Amygdala (tissue), 56 donors: ENCODE measurements around the gene CTAGE1.
"Not testable (repeated sequence)": the region's sequence is repeated elsewhere in the genome, so short reads cannot be mapped to it uniquely, and the experiment has no call there.

Source experiments
- DNase-seq, 56 donors: peaks; one replicate each; lab custom pipeline; 2025; lab: John Stamatoyannopoulos, UW

The CTAGE1 gene

DNA sequence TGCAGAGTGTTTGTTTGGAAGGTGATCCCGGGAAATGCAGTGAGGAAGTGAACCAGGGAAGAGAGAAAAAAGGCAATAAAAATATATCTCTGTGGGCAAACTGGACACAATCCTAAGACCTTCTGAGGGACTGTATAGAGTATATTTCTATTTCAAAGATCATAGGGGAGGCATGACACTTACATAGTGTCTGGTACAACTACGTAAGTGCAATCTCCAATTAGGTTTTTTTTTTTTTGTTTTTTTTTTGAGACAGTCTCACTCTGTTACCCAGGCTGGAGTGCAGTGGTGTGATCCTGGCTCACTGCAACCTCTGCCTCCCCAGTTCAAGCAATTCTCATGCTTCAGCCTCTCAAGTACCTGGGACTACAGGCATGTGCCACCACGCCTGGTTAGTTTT is 24.6 kb downstream of the CTAGE1 start:
- DNase-seq: not testable (repeated sequence)

GRCh38 chr18:22391407-22392345 is 26.0 kb downstream of the CTAGE1 start:
- DNase-seq: no peak

GRCh38 chr18:22387787-22388186 is 29.9 kb downstream of the CTAGE1 start:
- DNase-seq: no peak

DNA sequence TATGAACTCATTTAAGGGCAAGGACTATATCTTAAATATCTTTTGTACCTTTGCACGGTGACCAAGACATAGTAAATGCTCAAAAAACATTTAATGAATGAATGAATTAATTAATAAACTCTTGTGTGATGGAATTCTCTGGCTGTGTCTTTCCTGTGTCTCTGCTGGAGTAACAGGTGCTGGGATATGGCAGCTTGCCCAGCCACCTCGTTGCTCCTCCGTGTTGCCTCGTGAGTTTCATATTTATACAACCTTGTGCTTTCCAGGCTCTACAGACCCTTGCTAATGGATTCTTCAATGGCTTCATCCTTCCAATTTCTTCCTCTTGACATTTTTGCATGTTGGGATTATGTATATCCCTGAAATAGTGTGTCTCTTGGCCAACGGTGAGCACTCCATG is 30.4 kb downstream of the CTAGE1 start:
- DNase-seq: no peak

DNA sequence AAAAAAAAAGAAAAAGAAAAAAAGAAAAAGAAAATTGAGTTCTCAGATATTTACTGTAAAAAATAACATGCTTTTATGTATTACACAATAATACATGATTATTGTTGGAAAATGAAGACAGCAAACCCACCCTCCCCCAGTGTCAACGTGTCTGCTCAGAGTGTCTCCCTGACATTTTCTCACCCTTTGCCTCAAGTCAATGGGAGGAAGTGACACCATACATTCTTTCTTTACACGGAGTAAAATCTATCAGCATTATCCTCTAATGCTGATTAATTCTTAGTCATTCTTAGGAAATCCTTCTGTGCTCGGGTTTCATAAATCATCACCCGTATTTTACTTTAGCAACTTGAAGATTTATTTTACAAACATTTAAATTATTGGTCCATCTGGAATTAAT is 32.0 kb downstream of the CTAGE1 start:
- no peak for DNase-seq

- DNase-seq: no peak
These were observed 38.9 kb downstream of the CTAGE1 start for GRCh38 chr18:22378672-22379282.

GRCh38 chr18:22377769-22378168 is 39.9 kb downstream of the CTAGE1 start:
- DNase-seq: no peak

- no peak for DNase-seq
These were observed 47.3 kb downstream of the CTAGE1 start for GRCh38 chr18:22370414-22370813.

DNA sequence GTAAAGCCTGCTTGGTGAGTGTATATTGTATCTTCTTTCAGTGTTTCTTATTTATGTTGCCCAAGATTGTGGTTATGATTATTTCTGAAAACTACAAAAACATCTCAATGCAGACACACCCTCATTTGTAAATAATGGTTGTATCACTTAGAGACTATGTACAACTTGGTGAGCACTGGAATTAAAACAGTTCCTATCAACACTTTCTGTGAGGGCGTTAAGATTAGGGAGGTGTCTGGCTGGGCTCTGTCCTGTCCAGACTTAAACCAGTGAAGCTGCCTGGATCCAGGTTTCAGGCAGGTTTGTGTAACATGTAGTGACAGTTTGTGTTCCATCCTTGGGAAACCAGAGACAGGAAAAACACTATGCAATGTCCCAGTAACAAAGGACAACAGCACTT is 49.7 kb downstream of the CTAGE1 start:
- DNase-seq: no peak

DNA sequence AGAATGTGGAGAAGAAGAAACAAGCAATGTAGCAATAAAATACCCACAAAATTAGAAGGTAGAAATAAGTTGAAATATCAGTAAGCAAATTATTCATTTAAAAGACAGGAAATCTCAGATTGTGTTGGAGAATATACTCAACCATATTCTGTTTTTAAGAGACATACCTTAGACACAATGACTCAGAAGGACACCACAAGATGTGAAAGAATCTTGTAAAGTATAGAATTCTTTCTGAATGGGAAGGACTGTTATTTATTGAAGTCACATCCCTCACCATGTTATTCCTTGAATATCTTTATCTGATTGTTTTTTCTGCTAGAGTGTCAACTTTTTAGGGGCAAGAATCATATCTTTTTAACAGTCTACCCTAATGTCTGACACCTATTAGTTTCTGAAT is 50.4 kb downstream of the CTAGE1 start:
- no peak for DNase-seq

GRCh38 chr18:22363867-22364463 is 53.8 kb downstream of the CTAGE1 start:
- DNase-seq: no peak
